Fibroblast of upper back skin (primary cell): Measurements from ENCODE around the gene ZC2HC1B.
"Not testable (repeated sequence)": the region's sequence is repeated elsewhere in the genome, so short reads cannot be mapped to it uniquely, and the experiment has no call there.

Source experiments
- DNase-seq: peaks from one replicate; pipeline ENCODE4 v3.0.0-alpha.2; 2013

The ZC2HC1B gene, protein sequence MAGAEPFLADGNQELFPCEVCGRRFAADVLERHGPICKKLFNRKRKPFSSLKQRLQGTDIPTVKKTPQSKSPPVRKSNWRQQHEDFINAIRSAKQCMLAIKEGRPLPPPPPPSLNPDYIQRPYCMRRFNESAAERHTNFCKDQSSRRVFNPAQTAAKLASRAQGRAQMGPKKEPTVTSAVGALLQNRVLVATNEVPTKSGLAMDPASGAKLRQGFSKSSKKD

DNA sequence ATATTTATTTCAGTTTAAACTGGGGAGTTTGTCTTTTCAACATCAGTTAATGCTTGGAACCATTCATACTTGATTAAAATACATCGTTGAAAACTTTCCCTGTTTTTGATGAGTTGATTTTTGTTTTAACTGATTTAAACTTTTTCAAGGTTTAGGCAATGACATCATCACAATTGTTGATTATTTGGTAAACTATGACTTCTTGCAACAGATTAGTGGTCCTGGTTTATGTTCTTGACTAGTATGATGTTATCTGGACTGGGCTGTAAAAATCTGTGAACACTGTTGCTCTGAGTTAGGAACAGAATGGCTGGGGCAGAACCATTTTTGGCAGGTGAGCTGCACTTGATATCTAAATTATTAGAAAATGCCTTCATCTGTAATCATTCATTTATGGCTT, at the start of gene ZC2HC1B:
ZC2HC1B (plus strand) TSS at position 241 of the 400 bp plus-strand sequence; CDS start at position 307, 66 bp downstream.
- no peak for DNase-seq

DNA sequence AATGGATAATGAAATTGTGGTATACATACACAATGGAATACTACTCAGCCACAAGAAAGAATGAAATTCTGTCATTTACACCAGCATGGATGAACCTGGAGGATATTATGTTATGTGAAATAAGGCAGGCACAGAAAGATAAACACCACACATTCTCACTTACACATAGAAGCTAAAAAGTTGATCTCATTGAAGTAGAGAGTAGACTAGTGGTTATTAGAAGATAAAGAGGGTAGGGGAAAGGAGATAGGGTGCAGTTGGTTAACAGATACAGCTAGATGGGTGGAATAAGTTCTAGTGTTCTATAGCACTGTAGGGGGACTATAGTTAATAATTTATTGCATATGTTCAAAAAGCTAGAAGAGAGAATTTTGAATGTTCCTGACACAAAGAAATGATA, 46.7 kb upstream of the ZC2HC1B start:
- no peak for DNase-seq

DNA sequence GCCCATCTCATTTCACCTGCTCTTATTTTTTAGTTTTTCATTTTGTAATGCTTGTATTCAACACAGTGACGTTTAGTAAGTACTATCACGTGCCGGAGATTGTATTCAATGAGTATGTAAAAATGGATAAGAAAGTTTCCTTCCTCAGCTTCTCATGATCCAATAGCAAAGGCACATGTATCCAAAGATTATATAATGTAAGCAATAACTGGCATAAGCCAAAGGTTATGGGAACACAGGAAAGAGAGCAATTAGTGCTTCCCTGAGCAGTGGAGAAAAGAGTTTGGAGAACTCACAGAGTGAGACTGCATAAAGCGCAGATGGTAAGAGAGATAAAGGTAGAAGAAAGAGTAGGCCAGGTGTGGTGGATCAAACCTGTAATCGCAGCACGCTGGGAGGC, 42.9 kb upstream of the ZC2HC1B start:
- DNase-seq = no peak

DNA sequence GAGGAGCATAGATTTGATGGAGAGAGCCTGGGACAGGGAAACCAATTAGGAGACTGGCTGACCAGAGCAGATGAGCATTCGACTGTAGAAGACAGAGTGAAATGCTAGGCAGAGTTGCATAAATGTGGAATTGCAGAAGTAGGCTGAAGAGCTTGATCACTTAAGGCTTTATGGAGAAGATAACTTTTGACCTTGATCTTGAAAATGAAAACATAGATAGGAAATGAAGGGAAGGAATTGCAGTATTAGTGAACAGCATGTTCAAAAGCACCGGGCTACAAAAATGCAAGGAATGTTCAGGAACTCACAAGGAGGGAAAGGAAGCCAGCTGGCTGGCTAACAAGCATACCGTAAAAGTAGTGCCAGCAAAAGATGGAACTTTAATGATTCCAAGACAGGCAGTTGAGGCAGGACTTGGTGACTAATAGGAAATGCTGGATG, 41.7 kb upstream of the ZC2HC1B start:
- DNase-seq = peak; percentile 85

DNA sequence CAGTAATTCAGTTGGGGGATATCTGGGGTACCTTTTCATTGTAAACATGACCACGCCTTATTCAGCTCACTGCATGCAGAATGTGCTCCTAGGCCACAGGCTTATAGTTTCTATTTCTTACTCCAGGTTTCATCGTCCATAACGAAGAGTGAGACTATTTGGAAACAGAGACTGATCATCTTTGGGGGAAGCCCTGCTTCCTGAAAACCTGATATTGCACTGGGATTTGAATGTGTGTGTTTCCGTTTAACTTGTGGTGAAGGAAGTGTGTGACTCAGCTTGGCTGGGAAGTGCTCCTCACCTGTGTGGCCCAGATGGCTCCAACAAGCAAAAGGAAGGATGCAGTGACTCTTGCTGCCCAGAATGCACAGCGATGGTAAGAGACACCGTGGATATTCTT, 40.7 kb upstream of the ZC2HC1B start:
- peak; percentile 60 for DNase-seq

DNA sequence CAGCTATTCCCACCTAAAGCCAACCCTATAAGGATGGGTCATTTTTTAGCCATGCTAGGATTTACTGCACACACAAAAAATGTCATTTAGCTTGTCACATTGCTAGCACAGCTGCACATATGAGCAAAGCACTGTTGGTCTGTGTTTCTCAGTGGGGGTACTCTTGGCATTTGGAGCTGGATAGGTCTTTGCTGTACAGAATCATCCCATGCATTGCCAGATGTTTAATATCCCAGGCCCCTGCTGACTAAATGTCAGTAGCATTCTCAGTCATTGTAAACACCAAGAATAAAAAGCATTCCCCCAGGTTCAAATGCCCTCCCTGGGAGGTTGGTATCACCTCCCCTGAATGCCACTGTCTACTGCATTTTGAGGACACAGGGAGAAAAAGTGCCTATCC, 35.7 kb upstream of the ZC2HC1B start:
- DNase-seq = no peak

DNA sequence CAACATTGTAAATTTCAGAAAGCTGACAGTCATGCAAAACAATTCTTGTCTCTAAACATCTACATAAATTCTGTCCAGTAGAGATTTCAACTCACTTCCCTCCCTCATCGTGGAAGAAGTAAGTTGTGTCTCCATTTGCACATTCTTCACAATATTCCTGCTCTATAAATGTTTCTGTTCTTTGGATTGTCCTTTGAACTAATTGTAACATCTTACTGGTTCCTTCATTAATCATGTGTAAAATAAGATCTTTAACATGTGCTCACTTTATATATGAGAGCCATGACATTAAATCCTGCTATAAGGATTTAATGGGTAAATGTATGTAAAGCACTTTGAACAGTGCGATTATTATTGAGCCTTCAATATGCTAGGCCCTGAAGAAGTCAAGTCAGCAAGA, 28.1 kb upstream of the ZC2HC1B start:
- DNase-seq = no peak

DNA sequence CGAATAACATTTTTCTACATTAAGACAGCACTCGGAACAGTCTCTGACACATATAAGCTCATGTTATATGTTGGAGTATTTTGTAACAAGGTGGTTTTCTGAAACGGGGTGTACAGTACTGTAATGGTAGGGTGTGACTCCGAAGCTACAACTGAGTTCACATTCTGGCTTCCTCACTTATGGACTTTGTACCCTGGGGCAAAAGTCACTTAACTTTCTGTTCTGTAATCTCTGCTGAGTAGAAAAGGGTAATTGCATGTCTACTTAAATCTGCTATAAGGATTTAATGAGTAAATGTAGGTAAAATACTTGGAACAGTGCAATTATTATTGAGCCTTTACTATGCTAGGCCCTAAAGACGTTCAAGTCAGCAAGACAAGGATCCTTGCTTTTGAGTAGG, 25.9 kb upstream of the ZC2HC1B start:
- no peak for DNase-seq

DNA sequence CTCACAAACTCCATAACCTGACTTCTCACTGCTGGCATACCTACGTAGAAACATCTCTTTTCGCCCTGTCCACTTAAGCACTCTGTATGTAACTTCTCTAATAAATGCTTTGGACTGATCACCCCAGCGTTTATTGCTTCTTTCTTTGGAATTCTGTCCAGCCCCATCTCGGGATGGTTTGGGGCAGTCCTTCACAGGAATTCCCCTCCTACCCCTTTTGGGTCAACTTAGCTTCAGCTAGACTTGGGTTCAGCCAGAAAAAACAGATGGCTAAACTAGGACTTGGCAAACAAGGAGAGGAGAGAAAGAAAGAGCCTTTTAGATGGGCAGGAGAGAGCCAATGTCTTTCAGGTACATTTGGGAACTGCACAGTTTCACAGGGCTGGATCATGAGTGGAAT, 25.1 kb upstream of the ZC2HC1B start:
- DNase-seq = no peak

DNA sequence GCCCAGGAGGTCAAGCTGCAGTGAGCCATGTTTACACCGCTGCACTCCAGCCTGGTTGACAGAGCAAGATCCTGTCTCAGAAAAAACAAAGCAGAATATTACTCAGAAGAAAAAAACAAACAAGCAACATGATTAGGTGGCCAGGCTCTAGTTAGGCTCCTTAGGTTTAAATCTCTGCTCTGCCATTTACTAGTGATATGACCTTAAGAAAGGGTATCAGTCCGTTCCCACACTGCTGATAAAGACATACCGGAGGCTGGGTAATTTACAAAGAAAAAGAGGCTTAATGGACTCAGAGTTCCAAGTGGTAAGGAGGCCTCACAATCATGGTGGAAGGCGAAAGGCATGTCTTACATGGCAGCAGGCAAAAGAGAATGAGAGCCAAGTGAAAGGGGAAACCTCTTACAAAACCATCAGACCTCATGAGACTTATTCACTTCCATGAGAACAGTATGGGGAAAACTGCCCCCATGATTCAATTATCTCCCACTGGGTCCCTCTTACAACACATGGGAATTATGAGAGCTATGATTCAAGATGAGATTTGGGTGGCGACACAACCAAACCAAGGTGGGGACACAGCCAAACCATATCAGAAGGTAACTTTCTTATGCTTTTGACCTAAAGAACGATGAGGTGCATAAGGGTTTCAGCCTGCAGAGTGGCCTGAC, 23.5 kb upstream of the ZC2HC1B start:
- DNase-seq = no peak

DNA sequence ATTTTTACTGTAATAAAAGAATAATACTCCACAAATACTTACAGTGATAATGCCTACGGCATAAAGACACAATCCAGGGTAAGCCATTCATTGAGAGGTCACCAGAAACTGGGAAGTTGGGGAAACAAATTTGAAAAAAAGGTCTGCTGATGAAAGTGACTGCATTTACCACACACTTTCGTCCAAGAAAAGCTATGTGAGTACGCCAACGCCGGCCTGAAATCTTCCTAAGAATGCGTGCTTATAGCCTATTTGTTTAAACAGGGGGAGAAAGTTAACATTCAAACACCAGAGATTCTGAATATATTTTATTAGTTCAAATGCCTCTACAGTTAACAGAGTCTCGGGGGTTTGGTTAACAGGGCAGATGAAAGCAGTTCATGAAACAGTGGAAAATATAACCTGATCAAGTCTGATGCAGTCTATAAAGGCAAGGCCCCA, 21.8 kb upstream of the ZC2HC1B start:
- no peak for DNase-seq

DNA sequence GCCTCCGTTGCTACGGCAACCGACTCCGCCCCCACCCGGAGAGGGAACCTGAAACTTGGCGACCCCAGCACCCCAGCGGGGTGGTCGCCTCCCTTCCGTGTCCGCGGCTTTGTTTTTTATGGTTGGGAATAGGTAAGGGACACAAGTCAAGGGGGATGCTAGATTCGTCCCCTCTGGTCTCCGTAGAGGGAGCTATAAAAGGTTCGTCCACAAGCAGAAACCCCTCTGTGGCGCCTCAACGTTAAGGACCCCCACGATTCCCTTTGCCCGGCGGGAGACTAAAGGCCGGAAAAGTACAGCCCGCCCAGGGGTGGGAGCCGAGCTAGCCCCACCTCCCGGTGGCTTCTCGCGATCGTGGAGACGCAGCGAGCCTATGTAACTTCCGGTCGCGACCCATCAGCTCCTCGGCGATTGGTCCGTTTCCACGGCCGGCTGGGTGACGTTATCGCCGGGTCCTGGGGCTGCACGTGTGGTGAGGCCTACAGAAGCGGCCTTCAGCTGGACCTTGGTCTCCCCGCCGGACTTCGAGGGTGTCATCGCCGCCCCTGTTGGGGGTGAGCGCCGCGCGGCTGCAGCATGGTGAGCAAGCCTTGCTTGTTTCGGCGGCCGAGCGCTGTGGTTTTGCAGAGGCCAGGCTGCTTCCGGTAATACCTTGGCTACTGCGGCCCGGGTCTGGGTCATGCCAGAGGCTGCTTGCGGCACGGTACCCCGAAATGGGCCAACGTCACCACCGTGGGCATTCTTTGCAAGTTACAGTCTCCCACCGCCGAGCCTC, 21.2 kb upstream of the ZC2HC1B start, which contains the start of gene LTV1:
LTV1 (plus strand) TSS at position 437 of the 775 bp plus-strand sequence; CDS start at position 577, 140 bp downstream.
- peak; percentile 97 for DNase-seq

DNA sequence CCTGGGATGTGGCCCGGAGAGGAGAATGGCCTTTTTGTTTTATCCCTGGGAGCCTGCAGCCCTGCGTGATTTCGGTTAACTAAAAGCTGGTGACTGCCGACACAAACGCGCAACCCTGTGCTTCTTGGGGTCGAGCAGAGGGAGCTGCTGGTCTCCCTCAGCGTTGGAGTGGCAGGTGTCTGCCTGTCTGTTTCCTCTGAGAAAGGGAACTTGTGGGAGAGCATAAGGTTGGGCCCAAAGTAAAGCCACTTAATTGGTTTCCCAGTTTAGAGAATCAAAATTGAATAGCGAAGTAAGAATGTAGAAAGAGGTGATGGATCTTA, 20.6 kb upstream of the ZC2HC1B start:
- DNase-seq = no peak

DNA sequence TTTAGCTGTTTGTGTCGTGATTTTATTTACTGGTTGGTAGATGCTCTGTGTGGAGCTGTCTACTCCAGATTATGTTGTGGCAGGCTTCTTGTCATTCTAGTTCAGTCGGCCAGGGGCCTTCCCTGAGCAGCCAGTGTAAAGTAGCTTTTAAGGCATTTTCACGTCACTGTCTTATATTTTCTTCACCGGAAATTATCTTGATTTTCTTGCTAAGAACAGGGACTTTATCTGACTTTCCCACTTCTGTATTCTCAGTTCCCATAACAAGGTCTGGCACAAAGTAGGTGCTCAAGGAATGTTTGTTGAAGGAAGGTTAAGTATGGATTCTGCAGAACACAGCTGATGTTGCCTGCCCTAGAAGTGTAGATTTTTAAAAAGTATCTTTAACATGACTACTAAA, 20.3 kb upstream of the ZC2HC1B start:
- no peak for DNase-seq

DNA sequence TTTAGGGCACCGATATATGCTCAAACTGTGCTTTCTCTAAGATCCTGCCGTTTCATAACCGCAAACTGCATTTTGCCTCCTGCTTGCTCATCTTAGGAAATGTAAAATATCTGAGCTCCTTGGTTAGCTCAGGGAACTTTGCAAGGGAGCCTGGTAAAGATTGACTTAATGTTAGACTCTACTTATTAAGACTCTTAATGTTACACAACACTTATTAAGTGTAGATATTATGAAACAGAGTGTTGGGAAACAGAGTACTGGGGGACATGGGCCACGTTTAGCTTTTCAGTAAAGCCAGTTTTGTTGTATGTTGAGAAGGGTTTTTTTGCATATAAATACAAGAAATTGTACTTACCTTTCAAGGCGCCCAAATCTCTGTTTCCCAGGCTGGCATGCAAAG, 19.2 kb upstream of the ZC2HC1B start:
- DNase-seq = no peak

DNA sequence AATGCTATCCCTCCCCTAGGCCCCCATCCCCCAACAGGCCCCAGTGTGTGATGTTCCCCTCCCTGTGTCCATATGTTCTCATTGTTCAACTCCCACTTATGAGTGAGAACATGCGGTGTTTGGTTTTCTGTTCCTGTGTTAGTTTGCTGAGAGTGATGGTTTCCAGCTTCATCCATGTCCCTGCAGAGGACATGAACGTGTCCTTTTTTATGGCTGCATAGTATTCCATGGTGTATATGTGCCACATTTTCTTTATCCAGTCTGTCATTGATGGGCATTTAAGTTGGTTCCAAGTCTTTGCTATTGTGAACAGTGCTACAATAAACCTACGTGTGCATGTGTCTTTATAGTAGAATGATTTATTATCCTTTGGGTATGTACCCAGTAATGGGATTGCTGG, 12.6 kb upstream of the ZC2HC1B start:
- not testable (repeated sequence) for DNase-seq

DNA sequence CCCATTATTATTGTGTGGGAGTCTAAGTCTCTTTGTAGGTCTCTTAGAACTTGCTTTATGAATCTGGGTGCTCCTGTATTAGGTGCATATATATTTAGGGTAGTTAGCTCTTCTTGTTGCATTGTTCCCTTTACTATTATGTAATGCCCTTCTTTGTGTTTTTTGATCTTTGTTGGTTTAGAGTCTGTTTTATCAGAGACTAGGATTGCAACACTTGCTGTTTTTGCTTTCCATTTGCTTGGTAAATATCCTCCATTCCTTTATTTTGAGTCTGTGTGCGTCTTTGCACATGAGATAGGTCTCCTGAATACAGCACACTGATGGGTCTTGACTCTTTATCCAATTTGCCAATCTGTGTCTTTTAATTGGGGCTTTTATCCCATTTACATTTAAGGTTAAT, 9.2 kb upstream of the ZC2HC1B start:
- not testable (repeated sequence) for DNase-seq

DNA sequence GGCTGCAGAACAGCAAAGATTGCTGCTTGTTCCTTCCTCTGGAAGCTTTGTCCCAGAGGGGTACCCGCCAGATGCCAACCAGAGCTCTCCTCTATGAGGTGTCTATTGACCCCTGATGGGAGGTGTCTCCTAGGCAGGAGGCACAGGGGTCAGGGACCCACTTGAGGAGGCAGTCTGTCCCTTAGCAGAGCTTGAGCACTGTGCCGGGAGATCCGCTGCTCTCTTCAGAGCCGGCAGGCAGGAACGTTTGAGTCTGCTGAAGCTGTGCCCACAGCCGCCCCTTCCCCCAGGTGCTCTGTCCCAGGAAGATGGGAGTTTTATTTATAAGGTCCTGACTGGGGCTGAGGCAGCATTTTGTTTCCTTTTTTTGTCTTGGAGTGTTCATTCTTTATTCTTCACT, 7.5 kb upstream of the ZC2HC1B start:
- DNase-seq = not testable (repeated sequence)

DNA sequence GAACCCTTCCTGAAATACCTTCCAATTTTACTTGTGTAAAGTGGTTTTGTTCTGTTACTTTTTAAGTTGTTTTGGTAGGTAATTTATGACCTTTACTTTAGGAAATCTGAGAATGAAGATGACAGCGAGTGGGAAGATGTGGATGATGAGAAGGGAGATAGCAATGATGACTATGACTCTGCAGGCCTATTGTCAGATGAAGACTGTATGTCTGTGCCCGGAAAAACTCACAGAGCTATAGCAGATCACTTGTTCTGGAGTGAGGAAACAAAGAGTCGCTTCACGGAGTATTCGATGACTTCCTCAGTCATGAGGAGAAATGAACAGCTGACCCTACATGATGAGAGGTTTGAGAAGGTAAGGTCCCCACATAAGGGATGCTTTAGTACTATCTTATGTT, 6.6 kb upstream of the ZC2HC1B start:
- no peak for DNase-seq

DNA sequence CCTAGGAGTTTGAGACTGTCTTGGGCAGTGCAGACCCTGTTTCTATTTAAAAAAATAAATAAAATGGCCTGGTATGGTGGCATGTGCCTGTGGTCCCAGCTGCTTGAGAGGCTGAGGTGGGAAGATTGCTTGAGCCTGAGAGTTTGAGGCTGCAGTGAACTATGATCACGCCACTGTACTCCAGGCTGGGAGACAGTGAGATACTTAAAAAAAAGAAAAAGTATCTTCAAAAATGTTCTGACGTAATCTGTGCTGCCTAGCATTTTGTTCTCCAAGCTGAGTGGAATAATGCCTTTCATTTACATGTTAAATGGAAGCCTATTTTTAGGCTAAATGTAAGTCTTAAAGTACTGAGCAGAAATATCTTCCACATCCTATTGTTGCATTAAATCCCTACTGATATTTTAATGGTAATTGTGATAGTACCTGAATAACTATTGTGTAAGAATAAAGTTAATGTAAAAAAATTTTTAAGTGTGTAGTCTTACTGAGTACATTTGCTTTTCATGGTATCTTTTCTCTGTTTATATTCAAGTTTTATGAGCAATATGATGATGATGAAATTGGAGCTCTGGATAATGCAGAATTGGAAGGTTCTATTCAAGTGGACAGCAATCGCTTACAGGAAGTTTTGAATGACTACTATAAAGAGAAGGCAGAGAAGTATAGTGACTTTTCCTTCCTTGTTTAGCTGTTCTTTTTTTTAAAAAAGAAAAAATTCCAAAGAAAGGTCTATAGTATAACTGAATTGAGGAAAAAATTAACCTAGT, 4.2 kb upstream of the ZC2HC1B start:
- DNase-seq = no peak

DNA sequence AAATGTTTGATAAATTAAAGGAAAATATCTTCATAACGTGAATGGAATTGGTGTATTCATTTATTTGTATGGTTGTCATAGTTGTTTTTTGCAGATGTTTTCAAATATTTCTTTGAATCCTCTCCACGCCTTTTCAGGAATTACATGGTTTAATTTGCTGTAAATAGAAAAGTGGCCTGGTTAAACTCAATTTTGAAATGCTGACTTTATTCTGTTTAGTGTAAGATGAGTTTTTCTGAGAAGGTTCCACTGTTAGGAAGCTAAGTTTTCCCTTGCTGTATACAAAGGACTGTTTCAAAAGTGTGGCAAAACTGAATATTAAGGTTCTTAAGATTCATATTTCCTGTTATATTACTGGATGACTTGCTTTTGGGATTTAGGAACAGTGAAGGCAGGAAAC, 503 bp upstream of the ZC2HC1B start:
- DNase-seq = no peak

DNA sequence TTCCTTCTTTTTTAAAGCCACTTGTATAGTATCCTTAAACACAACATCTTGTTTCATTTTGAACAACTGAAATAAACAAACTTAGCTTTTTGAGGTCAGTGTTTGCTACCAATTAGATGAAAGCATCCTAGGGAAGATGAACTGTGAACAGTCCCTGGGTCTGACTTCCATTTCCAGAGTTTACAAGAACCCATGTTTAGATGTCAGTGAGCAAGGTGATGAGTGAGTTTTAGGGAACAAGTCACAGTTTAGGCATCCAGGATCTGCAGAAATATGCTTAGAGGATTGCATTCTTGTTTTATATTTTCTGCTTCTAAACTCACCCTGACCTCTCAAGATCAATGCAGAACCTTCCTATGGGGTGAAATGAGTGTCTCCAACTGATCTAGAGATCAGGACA, 3.0 kb downstream of the ZC2HC1B start:
- DNase-seq = peak; percentile 7

DNA sequence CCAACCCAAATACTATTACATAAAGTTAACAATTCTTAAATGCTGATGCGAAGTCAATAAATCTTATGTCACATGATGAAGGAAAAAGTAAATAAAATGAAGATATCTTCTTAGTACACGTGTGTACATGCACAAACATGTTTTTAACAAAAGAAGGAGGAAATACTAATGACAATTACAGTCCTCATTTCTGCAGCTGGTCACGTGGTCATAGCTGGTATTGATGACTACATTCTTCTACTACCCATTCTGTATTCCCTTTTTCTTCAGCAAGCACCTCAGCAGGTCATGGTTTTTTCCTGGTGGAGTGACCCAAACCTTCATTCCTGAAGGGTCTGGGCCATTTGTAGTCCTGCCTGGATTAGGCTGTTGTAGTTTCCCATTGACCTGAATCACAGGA, 4.5 kb downstream of the ZC2HC1B start:
- DNase-seq = not testable (repeated sequence)
